KMS-11 (cell line): ENCODE measurements around the gene SNAP91.

Experiments
- H2AFZ ChIP-seq: fragments of 200-600 bp; sonication (generic); 2 replicates; pipeline ENCODE4 v1.6.1; 2016; ENCODE audit warnings: antibody characterized with exemption, mixed run types, low read depth
- H3K27ac ChIP-seq: fragments of 200-600 bp; sonication (generic); 2 replicates; pipeline ENCODE4 v1.6.1; 2016; ENCODE audit warnings: mild to moderate bottlenecking, mixed run types
- H3K27me3 ChIP-seq: fragments of 200-600 bp; sonication (generic); 2 replicates; pipeline ENCODE4 v1.6.1; 2017; ENCODE audit warnings: mild to moderate bottlenecking, low read depth, mixed run types, moderate library complexity; ENCODE audit not compliant: insufficient read depth
- H3K36me3 ChIP-seq: fragments of 200-600 bp; sonication (generic); 2 replicates; pipeline ENCODE4 v1.6.1; 2017; ENCODE audit warnings: mild to moderate bottlenecking, mixed run types; ENCODE audit not compliant: insufficient read depth
- H3K4me1 ChIP-seq: fragments of 200-600 bp; sonication (generic); 2 replicates; pipeline ENCODE4 v1.6.1; 2016; ENCODE audit warnings: mild to moderate bottlenecking, low read depth, mixed run types; ENCODE audit not compliant: poor library complexity, severe bottlenecking
- H3K4me2 ChIP-seq: fragments of 200-600 bp; sonication (generic); 2 replicates; pipeline ENCODE4 v1.7.0; 2016; ENCODE audit warnings: mild to moderate bottlenecking, mixed run types
- H3K4me3 ChIP-seq: fragments of 200-600 bp; sonication (generic); IDR thresholded peaks from 2 replicates; pipeline ENCODE4 v1.6.1; 2017; ENCODE audit warnings: low read depth, low read length, mixed read lengths; ENCODE audit not compliant: insufficient read depth
- H3K79me2 ChIP-seq: fragments of 200-600 bp; sonication (generic); 2 replicates; pipeline ENCODE4 v1.6.1; 2016; ENCODE audit warnings: low read depth, mixed run types; ENCODE audit not compliant: insufficient read depth
- H3K9ac ChIP-seq: fragments of 200-600 bp; sonication (generic); 2 replicates; pipeline ENCODE4 v1.6.1; 2016; ENCODE audit warnings: mild to moderate bottlenecking, mixed run types
- H4K20me1 ChIP-seq: fragments of 200-600 bp; sonication (generic); 2 replicates; pipeline ENCODE4 v1.6.1; 2016; ENCODE audit warnings: mild to moderate bottlenecking, mixed run types; ENCODE audit not compliant: insufficient read depth
- TF ChIP-seq, protein P1 (sequence below): fragments of 200-600 bp; sonication (generic); conservative IDR thresholded peaks from 2 replicates; pipeline ENCODE4 v1.6.1; 2017; ENCODE audit warnings: low read depth, mild to moderate bottlenecking, antibody characterized with exemption, low read length, moderate library complexity, mixed read lengths

SNAP91 gene

GRCh38 chr6:83702749-83703148 lies 6.2 kb downstream of the SNAP91 start:
- Histone ChIP-seq H3K4me2 (no peak overlapping the region), H4K20me1 (no peaks in the 10 kb centered on the region), H3K9ac (no peak overlapping the region), H3K27me3 (no peaks in the 10 kb centered on the region), H3K4me3 (no peak overlapping the region), H3K27ac (no peak overlapping the region), H2AFZ (no peak overlapping the region), H3K79me2 (no peaks in the 10 kb centered on the region), H3K36me3 (no peaks in the 10 kb centered on the region), H3K4me1 (no peaks in the 10 kb centered on the region)
- TF ChIP-seq, protein P1, sequence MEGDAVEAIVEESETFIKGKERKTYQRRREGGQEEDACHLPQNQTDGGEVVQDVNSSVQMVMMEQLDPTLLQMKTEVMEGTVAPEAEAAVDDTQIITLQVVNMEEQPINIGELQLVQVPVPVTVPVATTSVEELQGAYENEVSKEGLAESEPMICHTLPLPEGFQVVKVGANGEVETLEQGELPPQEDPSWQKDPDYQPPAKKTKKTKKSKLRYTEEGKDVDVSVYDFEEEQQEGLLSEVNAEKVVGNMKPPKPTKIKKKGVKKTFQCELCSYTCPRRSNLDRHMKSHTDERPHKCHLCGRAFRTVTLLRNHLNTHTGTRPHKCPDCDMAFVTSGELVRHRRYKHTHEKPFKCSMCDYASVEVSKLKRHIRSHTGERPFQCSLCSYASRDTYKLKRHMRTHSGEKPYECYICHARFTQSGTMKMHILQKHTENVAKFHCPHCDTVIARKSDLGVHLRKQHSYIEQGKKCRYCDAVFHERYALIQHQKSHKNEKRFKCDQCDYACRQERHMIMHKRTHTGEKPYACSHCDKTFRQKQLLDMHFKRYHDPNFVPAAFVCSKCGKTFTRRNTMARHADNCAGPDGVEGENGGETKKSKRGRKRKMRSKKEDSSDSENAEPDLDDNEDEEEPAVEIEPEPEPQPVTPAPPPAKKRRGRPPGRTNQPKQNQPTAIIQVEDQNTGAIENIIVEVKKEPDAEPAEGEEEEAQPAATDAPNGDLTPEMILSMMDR, result no peak

GRCh38 chr6:83702077-83702476 lies 6.8 kb downstream of the SNAP91 start:
- Histone ChIP-seq H3K4me2 (no peak overlapping the region), H3K9ac (no peak overlapping the region), H3K27ac (no peak overlapping the region), H3K36me3 (no peaks in the 10 kb centered on the region), H3K4me3 (no peak overlapping the region), H4K20me1 (no peaks in the 10 kb centered on the region), H3K79me2 (no peaks in the 10 kb centered on the region), H3K27me3 (no peaks in the 10 kb centered on the region), H2AFZ (no peak overlapping the region), H3K4me1 (no peaks in the 10 kb centered on the region)
- TF ChIP-seq, protein P1, result no peak

DNA sequence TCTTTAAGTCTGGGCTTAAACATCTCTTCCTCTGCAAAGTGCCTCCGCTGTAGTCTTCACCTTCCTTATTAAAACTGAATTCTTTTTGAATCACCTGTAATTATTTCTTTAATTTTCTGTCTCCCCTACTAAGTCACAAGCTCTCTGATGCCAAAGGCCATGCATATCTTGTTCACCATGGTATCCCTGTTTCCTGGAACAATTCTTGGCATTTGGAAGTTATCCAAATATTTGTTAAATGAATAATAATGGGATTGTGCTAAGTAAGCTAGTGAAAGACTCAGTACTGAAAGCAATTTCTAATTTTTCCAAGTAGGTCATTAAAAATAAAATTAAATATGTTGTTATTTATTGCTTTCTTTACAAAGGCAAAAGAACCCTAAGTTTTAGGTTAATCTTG lies 12.2 kb downstream of the SNAP91 start:
- H3K4me3 ChIP-seq, result no peak overlapping the region
- H2AFZ ChIP-seq, result no peak overlapping the region
- H4K20me1 ChIP-seq, result no peaks in the 10 kb centered on the region
- no peak overlapping the region for H3K9ac ChIP-seq
- H3K36me3 ChIP-seq, result no peaks in the 10 kb centered on the region
- H3K4me1 ChIP-seq, result no peaks in the 10 kb centered on the region
- H3K27ac ChIP-seq, result no peak overlapping the region
- TF ChIP-seq, protein P1, result no peak
- H3K4me2 ChIP-seq, result no peak overlapping the region
- H3K79me2 ChIP-seq, result no peaks in the 10 kb centered on the region
- H3K27me3 ChIP-seq, result no peaks in the 10 kb centered on the region

- Histone ChIP-seq H3K36me3 (no peaks in the 10 kb centered on the region), H3K27me3 (no peaks in the 10 kb centered on the region), H2AFZ (no peak overlapping the region), H3K4me1 (no peaks in the 10 kb centered on the region), H4K20me1 (no peaks in the 10 kb centered on the region), H3K4me2 (no peak overlapping the region), H3K79me2 (no peaks in the 10 kb centered on the region), H3K4me3 (no peak overlapping the region), H3K9ac (no peak overlapping the region), H3K27ac (no peak overlapping the region)
- TF ChIP-seq, protein P1, result no peak
Observed at GRCh38 chr6:83685481-83685880, 23.4 kb downstream of the SNAP91 start.
